PC-9 (cell line): ENCODE measurements around the gene MIF4GD. TPM values are rescaled to one million over a fixed set of nuclear protein-coding genes. Genes with fewer than 3 reads are reported as not detected.

Experiments used
- BruUV-seq: library from RNA; stranded (reverse); fragments of 400-500 nt; replicated peaks from 2 replicates; lab custom pipeline; 2021; lab: Mats Ljungman, UMichigan
- CTCF ChIA-PET: fragments of 300-600 bp; sonication (Branson Sonifier 250); formaldehyde crosslinking; loops from one replicate; lab custom pipeline; 2022; ENCODE audit warnings: antibody characterized with exemption; lab: Charles Lee
- POLR2A ChIA-PET: fragments of 300-600 bp; sonication (Branson Sonifier 250); formaldehyde crosslinking; loops from one replicate; lab custom pipeline; 2022; ENCODE audit warnings: antibody characterized with exemption; ENCODE audit not compliant: unreplicated experiment; lab: Charles Lee
- DNase-seq, 2 experiments: peaks; one replicate each; pipeline versions ENCODE4 v3.0.0 to v3.0.0-alpha.2; 2015 to 2022; ENCODE audit warnings: mixed read lengths in 1 of 2
- H2AFZ ChIP-seq: fragments of 200-600 bp; sonication (generic); 2 replicates; pipeline ENCODE4 v1.8.1; 2017; ENCODE audit warnings: antibody characterized with exemption
- H3F3A ChIP-seq: fragments of 200-600 bp; sonication (generic); 2 replicates; pipeline ENCODE4 v1.8.1; 2017; ENCODE audit warnings: antibody characterized with exemption, mild to moderate bottlenecking, low read depth; ENCODE audit not compliant: insufficient read depth
- H3K27ac ChIP-seq: fragments of 200-600 bp; sonication (generic); 2 replicates; pipeline ENCODE4 v1.6.1; 2016; ENCODE audit warnings: mixed run types
- H3K27me3 ChIP-seq: fragments of 200-600 bp; sonication (generic); 2 replicates; pipeline ENCODE4 v1.6.1; 2016; ENCODE audit warnings: low read depth, mixed run types; ENCODE audit not compliant: insufficient read depth
- H3K36me3 ChIP-seq: fragments of 200-600 bp; sonication (generic); 2 replicates; pipeline ENCODE4 v1.6.1; 2016; ENCODE audit warnings: low read depth, mixed run types
- H3K4me1 ChIP-seq: fragments of 200-600 bp; sonication (generic); replicated peaks from 2 replicates; pipeline ENCODE4 v1.6.1; 2016; ENCODE audit warnings: mixed run types; ENCODE audit not compliant: insufficient read depth
- H3K4me2 ChIP-seq: fragments of 200-600 bp; sonication (generic); 2 replicates; pipeline ENCODE4 v1.6.1; 2017; ENCODE audit warnings: mixed run types
- H3K4me3 ChIP-seq: fragments of 200-600 bp; sonication (generic); 2 replicates; pipeline ENCODE4 v1.6.1; 2016; ENCODE audit warnings: mixed run types
- H3K79me2 ChIP-seq: fragments of 200-600 bp; sonication (generic); 2 replicates; pipeline ENCODE4 v1.6.1; 2017; ENCODE audit warnings: low read depth, mixed run types
- H3K9me2 ChIP-seq: fragments of 200-600 bp; sonication (generic); 2 replicates; pipeline ENCODE4 v1.8.1; 2017; ENCODE audit warnings: mild to moderate bottlenecking; ENCODE audit not compliant: insufficient read depth
- H3K9me3 ChIP-seq: fragments of 200-600 bp; sonication (generic); 2 replicates; pipeline ENCODE4 v1.8.1; 2016; ENCODE audit warnings: low read depth; ENCODE audit not compliant: insufficient read depth
- H4K20me1 ChIP-seq: fragments of 200-600 bp; sonication (generic); 2 replicates; pipeline ENCODE4 v1.8.1; 2017; ENCODE audit not compliant: insufficient read depth
- EZH2 ChIP-seq: fragments of 200-600 bp; sonication (generic); IDR thresholded peaks from 2 replicates; pipeline ENCODE4 v1.8.0; 2017; ENCODE audit warnings: antibody characterized with exemption, low read depth
- intact Hi-C: fragments of 100-400 bp; cut with micrococcal nuclease; formaldehyde crosslinking; loops from one replicate; pipeline ENCODE4 v1.10.0; 2022; ENCODE audit not compliant: unreplicated experiment
- total RNA-seq: library from RNA; stranded (reverse); gene quantifications from 2 replicates; pipeline ENCODE4 v1.2.3, GENCODE V29; 2021
- TF ChIP-seq, protein P1 (sequence below): fragments of 200-600 bp; sonication (generic); conservative IDR thresholded peaks from 2 replicates; pipeline ENCODE4 v1.6.1; 2017; ENCODE audit warnings: mixed run types, antibody characterized with exemption, mild to moderate bottlenecking, moderate library complexity

Gene MIF4GD
- total RNA-seq, 1 experiment from 2014 or later: 23.4 TPM

DNA sequence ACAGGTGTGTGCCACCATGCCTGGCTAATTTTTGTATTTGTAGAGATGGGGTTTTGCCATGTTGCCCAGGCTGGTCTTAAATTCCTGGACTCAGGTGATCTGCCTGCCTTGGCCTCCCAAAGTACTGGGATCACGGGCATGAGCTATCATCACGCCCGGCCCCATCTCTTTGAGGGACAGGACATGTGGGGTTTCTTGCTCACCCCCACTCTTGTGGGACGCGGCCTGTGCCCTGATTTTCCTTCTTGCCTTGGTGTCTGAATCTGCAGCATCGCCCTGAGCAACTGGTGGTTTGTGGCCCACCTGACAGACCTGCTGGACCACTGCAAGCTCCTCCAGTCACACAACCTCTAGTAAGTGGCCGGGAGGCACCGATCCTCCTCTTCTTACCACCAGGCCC, 40.0 kb downstream of the MIF4GD start:
- POLR2A ChIA-PET: interaction anchor here (0.6 kb wide), 1 partner anchor 50 kb away, joined by 4 read pairs; no protein-coding TSS in a partner anchor
- Histone ChIP-seq H3K79me2 (no peaks in the 10 kb centered on the region), H2AFZ (no peak overlapping the region), H3K27ac (no peak overlapping the region), H3K4me2 (no peak overlapping the region), H3F3A (peaks cover 26% of the 10 kb centered on the region; the same call in 1 of the 2 replicates), H3K27me3 (no peaks in the 10 kb centered on the region), H3K9me3 (no peaks in the 10 kb centered on the region), H3K4me1 (no peaks in the 10 kb centered on the region), H3K36me3 (0 out of 2 replicates have a peak, but pooled peaks cover 23% of the 10 kb centered on the region), H3K4me3 (no peak overlapping the region), H4K20me1 (0 out of 2 replicates have a peak, but pooled peaks cover 7% of the 10 kb centered on the region), H3K9me2 (no peaks in the 10 kb centered on the region)
- BruUV-seq: no TSS peak
- CTCF ChIA-PET: no interaction called here
- no peak for DNase-seq
- no peak for TF ChIP-seq EZH2
- TF ChIP-seq, protein P1, sequence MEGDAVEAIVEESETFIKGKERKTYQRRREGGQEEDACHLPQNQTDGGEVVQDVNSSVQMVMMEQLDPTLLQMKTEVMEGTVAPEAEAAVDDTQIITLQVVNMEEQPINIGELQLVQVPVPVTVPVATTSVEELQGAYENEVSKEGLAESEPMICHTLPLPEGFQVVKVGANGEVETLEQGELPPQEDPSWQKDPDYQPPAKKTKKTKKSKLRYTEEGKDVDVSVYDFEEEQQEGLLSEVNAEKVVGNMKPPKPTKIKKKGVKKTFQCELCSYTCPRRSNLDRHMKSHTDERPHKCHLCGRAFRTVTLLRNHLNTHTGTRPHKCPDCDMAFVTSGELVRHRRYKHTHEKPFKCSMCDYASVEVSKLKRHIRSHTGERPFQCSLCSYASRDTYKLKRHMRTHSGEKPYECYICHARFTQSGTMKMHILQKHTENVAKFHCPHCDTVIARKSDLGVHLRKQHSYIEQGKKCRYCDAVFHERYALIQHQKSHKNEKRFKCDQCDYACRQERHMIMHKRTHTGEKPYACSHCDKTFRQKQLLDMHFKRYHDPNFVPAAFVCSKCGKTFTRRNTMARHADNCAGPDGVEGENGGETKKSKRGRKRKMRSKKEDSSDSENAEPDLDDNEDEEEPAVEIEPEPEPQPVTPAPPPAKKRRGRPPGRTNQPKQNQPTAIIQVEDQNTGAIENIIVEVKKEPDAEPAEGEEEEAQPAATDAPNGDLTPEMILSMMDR: no peak
- intact Hi-C loops: no loop called here

DNA sequence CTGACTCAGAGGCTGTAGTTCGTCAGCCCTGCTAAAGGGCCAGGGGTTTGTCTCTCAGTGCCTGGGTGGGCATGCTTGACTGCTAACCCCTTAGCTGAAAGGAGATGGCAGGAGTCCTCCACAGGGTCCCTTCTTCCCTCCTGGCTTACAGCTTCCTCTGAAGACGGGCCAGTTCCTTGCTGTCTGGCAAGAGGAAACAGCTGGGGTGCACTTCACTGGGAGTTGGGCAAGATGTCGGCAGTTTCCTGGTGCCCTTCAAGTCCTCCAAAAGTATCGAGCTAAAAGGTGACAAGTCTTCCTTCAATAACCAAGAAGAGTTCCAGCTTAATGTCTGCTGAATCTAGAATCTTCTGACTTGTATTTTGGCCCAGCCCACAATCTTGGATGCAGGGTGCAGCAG, 42.2 kb downstream of the MIF4GD start:
- H3K4me1 ChIP-seq: no peaks in the 10 kb centered on the region
- DNase-seq: no peak
- TF ChIP-seq EZH2: no peak
- TF ChIP-seq, protein P1: no peak
- H3K27me3 ChIP-seq: no peaks in the 10 kb centered on the region
- H3K79me2 ChIP-seq: no peaks in the 10 kb centered on the region
- H3K4me3 ChIP-seq: no peak overlapping the region
- no peak overlapping the region for H3K27ac ChIP-seq
- H3K4me2 ChIP-seq: no peak overlapping the region
- H3K36me3 ChIP-seq: peaks cover 19% of the 10 kb centered on the region; the same call in 1 of the 2 replicates
- CTCF ChIA-PET: interaction anchor here (0.6 kb wide), 1 partner anchor 88 kb away, joined by 4 read pairs; no protein-coding TSS in a partner anchor
- no peaks in the 10 kb centered on the region for H3K9me2 ChIP-seq
- intact Hi-C loops: no loop called here
- H2AFZ ChIP-seq: no peak overlapping the region
- no peaks in the 10 kb centered on the region for H3K9me3 ChIP-seq
- POLR2A ChIA-PET: interaction anchor here (0.6 kb wide), 1 partner anchor 40 kb away, joined by 18 read pairs; no protein-coding TSS in a partner anchor
- 0 out of 2 replicates have a peak, but pooled peaks cover 4% of the 10 kb centered on the region for H3F3A ChIP-seq
- H4K20me1 ChIP-seq: 0 out of 2 replicates have a peak, but pooled peaks cover 7% of the 10 kb centered on the region
- BruUV-seq: no TSS peak

DNA sequence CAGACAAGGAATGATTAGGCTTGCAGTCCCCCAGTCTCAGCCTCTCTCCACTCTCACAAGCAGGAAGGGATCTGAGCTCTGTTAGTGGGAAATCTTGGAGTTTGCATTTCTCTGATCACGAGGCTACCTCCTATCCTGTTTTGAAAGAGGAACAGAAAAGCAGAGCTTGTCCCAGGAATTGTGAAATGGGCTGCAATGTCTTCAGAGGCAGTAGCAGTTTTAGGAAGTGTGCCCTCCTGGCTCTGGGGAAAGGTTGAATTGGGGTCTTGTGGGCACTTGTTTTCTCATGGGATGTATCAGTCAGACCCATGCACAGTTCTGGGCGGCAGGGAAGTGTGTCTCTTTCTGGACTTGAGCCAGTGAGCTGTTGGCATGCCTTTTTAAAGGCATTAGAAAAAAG, 42.7 kb downstream of the MIF4GD start:
- Histone ChIP-seq H3K4me1 (no peaks in the 10 kb centered on the region), H2AFZ (no peak overlapping the region), H4K20me1 (0 out of 2 replicates have a peak, but pooled peaks cover 7% of the 10 kb centered on the region), H3F3A (0 out of 2 replicates have a peak, but pooled peaks cover 4% of the 10 kb centered on the region), H3K79me2 (no peaks in the 10 kb centered on the region), H3K4me2 (no peak overlapping the region), H3K9me3 (no peaks in the 10 kb centered on the region), H3K36me3 (peaks cover 19% of the 10 kb centered on the region; the same call in 1 of the 2 replicates), H3K27me3 (no peaks in the 10 kb centered on the region), H3K9me2 (no peaks in the 10 kb centered on the region), H3K4me3 (no peak overlapping the region), H3K27ac (no peak overlapping the region)
- BruUV-seq: no TSS peak
- ChIA-PET CTCF (no interaction called here), POLR2A (interaction anchor here (0.6 kb wide), 1 partner anchor 41 kb away, joined by 18 read pairs; no protein-coding TSS in a partner anchor)
- TF ChIP-seq, protein P1: no peak
- DNase-seq: no peak
- intact Hi-C loops: no loop called here
